ENCODE measurements around the gene KLHL41. TPM values are rescaled to one million over a fixed set of nuclear protein-coding genes. Genes with fewer than 3 reads are reported as not detected.
A peak's percentile ranks its signal among the peaks of the same experiment; 100 is the strongest.

The KLHL41 gene
- total and polyA plus RNA-seq, 2 experiments from 2014 or later: 0.34 to 1.8 TPM

GRCh38 chr2:169493360-169493759 is 16.1 kb upstream of the KLHL41 start:
- TF ChIP-seq EZH2 (IDR thresholded peaks at IDR 0.05; ENCODE audit: borderline replicate concordance): no peak
- TF ChIP-seq CTCF (IDR thresholded peaks at IDR 0.05; ENCODE audit: poor library complexity): no peak
- TF ChIP-seq EZH2phosphoT487 (IDR thresholded peaks at IDR 0.05; ENCODE audit: low read depth, severe bottlenecking, unreplicated experiment): no peak
- Histone ChIP-seq H4K20me1 (ENCODE audit: insufficient read depth, poor library complexity, severe bottlenecking) (no peaks in the 10 kb centered on the region), H3K4me2 (no peak overlapping the region), H3K27ac (no peak overlapping the region), H3K4me3 (no peak overlapping the region), H2AFZ (no peak overlapping the region), H3K36me3 (replicated peaks; ENCODE audit: insufficient read depth, low read depth) (no peaks in the 10 kb centered on the region), H3K79me2 (no peaks in the 10 kb centered on the region), H3K4me1 (ENCODE audit: insufficient read depth) (no peaks in the 10 kb centered on the region), H3K9me3 (ENCODE audit: low read depth) (no peaks in the 10 kb centered on the region), H3K9me2 (replicated peaks; ENCODE audit: insufficient read depth) (no peaks in the 10 kb centered on the region), H3K27me3 (no peaks in the 10 kb centered on the region)
- WGBS (ENCODE audit: low lambda C conversion rate, missing lambda C conversion rate): 83% methylated on average over 2 of the region's 2 CpGs
- no peak for DNase-seq (ENCODE audit: low spot score)

GRCh38 chr2:169495310-169495928 is 14.1 kb upstream of the KLHL41 start:
- no peaks in the 10 kb centered on the region for H3K27me3 ChIP-seq
- no peak overlapping the region for H2AFZ ChIP-seq
- no peaks in the 10 kb centered on the region for H3K9me3 ChIP-seq (ENCODE audit: low read depth)
- no peak overlapping the region for H3K27ac ChIP-seq
- no peaks in the 10 kb centered on the region for H3K79me2 ChIP-seq
- H3K4me3 ChIP-seq: no peak overlapping the region
- H4K20me1 ChIP-seq (ENCODE audit: insufficient read depth, poor library complexity, severe bottlenecking): no peaks in the 10 kb centered on the region
- no peaks in the 10 kb centered on the region for H3K36me3 ChIP-seq (replicated peaks; ENCODE audit: insufficient read depth, low read depth)
- DNase-seq (ENCODE audit: low spot score): no peak
- no peaks in the 10 kb centered on the region for H3K9me2 ChIP-seq (replicated peaks; ENCODE audit: insufficient read depth)
- WGBS (ENCODE audit: low lambda C conversion rate, missing lambda C conversion rate): 85% methylated on average over 5 of the region's 5 CpGs
- TF ChIP-seq EZH2phosphoT487 (IDR thresholded peaks at IDR 0.05; ENCODE audit: low read depth, severe bottlenecking, unreplicated experiment) (no peak), CTCF (IDR thresholded peaks at IDR 0.05; ENCODE audit: poor library complexity) (no peak), EZH2 (IDR thresholded peaks at IDR 0.05; ENCODE audit: borderline replicate concordance) (no peak)
- H3K4me1 ChIP-seq (ENCODE audit: insufficient read depth): no peaks in the 10 kb centered on the region
- H3K4me2 ChIP-seq: no peak overlapping the region

GRCh38 chr2:169504651-169505050 is 4.9 kb upstream of the KLHL41 start:
- Histone ChIP-seq H3K27me3 (no peaks in the 10 kb centered on the region), H3K79me2 (no peaks in the 10 kb centered on the region), H2AFZ (no peak overlapping the region), H3K27ac (no peak overlapping the region), H3K4me1 (ENCODE audit: insufficient read depth) (peaks cover 4% of the 10 kb centered on the region), H3K9me3 (ENCODE audit: low read depth) (no peaks in the 10 kb centered on the region), H4K20me1 (ENCODE audit: insufficient read depth, poor library complexity, severe bottlenecking) (no peaks in the 10 kb centered on the region), H3K4me2 (no peak overlapping the region), H3K36me3 (replicated peaks; ENCODE audit: insufficient read depth, low read depth) (no peaks in the 10 kb centered on the region), H3K9me2 (replicated peaks; ENCODE audit: insufficient read depth) (no peaks in the 10 kb centered on the region), H3K4me3 (no peak overlapping the region)
- no peak for TF ChIP-seq CTCF (IDR thresholded peaks at IDR 0.05; ENCODE audit: poor library complexity)
- no peak for TF ChIP-seq EZH2 (IDR thresholded peaks at IDR 0.05; ENCODE audit: borderline replicate concordance)
- no peak for DNase-seq (ENCODE audit: low spot score)
- 98% methylated on average over 17 of the region's 19 CpGs for WGBS (ENCODE audit: low lambda C conversion rate, missing lambda C conversion rate)

- TF ChIP-seq CTCF (IDR thresholded peaks at IDR 0.05; ENCODE audit: poor library complexity) (no peak), EZH2 (IDR thresholded peaks at IDR 0.05; ENCODE audit: borderline replicate concordance) (no peak), EZH2phosphoT487 (IDR thresholded peaks at IDR 0.05; ENCODE audit: low read depth, severe bottlenecking, unreplicated experiment) (no peak)
- Histone ChIP-seq H3K27me3 (no peaks in the 10 kb centered on the region), H3K27ac (peak overlapping the region; percentile 66), H3K9me2 (replicated peaks; ENCODE audit: insufficient read depth) (no peaks in the 10 kb centered on the region), H3K36me3 (replicated peaks; ENCODE audit: insufficient read depth, low read depth) (no peaks in the 10 kb centered on the region), H3K79me2 (no peaks in the 10 kb centered on the region), H3K4me3 (no peak overlapping the region), H3K4me2 (no peak overlapping the region), H4K20me1 (ENCODE audit: insufficient read depth, poor library complexity, severe bottlenecking) (no peaks in the 10 kb centered on the region), H3K9me3 (ENCODE audit: low read depth) (no peaks in the 10 kb centered on the region), H3K4me1 (ENCODE audit: insufficient read depth) (peaks cover 23% of the 10 kb centered on the region), H2AFZ (no peak overlapping the region)
- peak; percentile 28 for DNase-seq (ENCODE audit: low spot score)
These were observed 1.8 kb upstream of the KLHL41 start for GRCh38 chr2:169507698-169508097.
